ENCODE results near the gene VAV3. TPM values are rescaled to one million over a fixed set of nuclear protein-coding genes. Genes with fewer than 3 reads are reported as not detected.

The VAV3 gene
- polyA plus RNA-seq, 3 donors, result 5.4 to 9.2 (median 9.0) TPM

- Histone ChIP-seq H3K4me2 (replicated peaks; ENCODE audit: extremely low read depth, low read length, poor library complexity, severe bottlenecking) (peak overlapping the region; percentile 81), H3K36me3 (replicated peaks in 1 of 2; ENCODE audit: control insufficient read depth in 1 of 2, insufficient read depth in 2 of 2, low read length in 2 of 2) (no peaks in the 10 kb centered on the region), H3K9me3 (replicated peaks in 1 of 2; ENCODE audit: control insufficient read depth in 1 of 2, insufficient read depth in 1 of 2, low read length in 2 of 2) (no peaks in the 10 kb centered on the region), H2AFZ (ENCODE audit: insufficient read depth, low read depth, low read length, poor library complexity, severe bottlenecking) (peak overlapping the region; percentile 80), H3K27me3 (ENCODE audit: control insufficient read depth in 2 of 2, insufficient read depth in 2 of 2, low read length in 2 of 2) (no peaks in the 10 kb centered on the region), H3K27ac (ENCODE audit: low read depth in 1 of 2, low read length in 2 of 2) (peak overlapping the region in 1 of 2 donors; percentile 73), H3K9ac (ENCODE audit: insufficient read depth, low read length, poor library complexity, severe bottlenecking) (peak overlapping the region; percentile 39), H4K20me1 (ENCODE audit: insufficient read depth, low read length) (peaks cover 13% of the 10 kb centered on the region), H3K4me3 (replicated peaks in 1 of 3; ENCODE audit: low read depth in 2 of 3, low read length in 3 of 3) (peak overlapping the region; percentile 31 to 70 (median 50)), H3K4me1 (ENCODE audit: control insufficient read depth in 1 of 2, insufficient read depth in 2 of 2, low read length in 2 of 2) (peaks cover 22 to 28% of the 10 kb centered on the region in 2 donors), H3K79me2 (ENCODE audit: insufficient read depth, low read length) (peaks cover 84% of the 10 kb centered on the region)
- TF ChIP-seq CTCF (IDR thresholded peaks at IDR 0.05), result no peak
- Mint-ChIP-seq H3K36me3 (peaks cover 0 to 7% of the 10 kb centered on the region in 2 donors), H3K9me3 (peaks cover 0 to 4% (median 2%) of the 10 kb centered on the region in 7 donors), H3K27ac (peak overlapping the region in 5 of 7 donors; percentile 62 to 87 (median 78)), H3K4me3 (peak overlapping the region; percentile 69 to 92), H3K4me1 (peaks cover 50% of the 10 kb centered on the region), H3K27me3 (ENCODE audit: low read depth in 3 of 3) (peaks cover 0 to 2% (median 0%) of the 10 kb centered on the region in 3 donors)
- DNase-seq, result peak in 2 of 3 donors; percentile 36 to 37
- intact Hi-C loops (cut with micrococcal nuclease), result loop anchor here in 1 of 2 donors (10.0 kb wide), 1 partner anchor 67 kb away; the partner anchor contains the start of gene VAV3
- 0% methylated on average over 2 of the region's 8 CpGs for WGBS (ENCODE audit: insufficient coverage)
Measured at GRCh38 chr1:107897438-107898345, 67.3 kb downstream of the VAV3 start.

GRCh38 chr1:107896936-107897335 lies 68.0 kb downstream of the VAV3 start:
- Mint-ChIP-seq H3K27me3 (ENCODE audit: low read depth in 3 of 3) (peaks cover 0 to 2% (median 0%) of the 10 kb centered on the region in 3 donors), H3K27ac (peak overlapping the region in 3 of 7 donors; percentile 62 to 87 (median 77)), H3K9me3 (peaks cover 0 to 4% (median 2%) of the 10 kb centered on the region in 7 donors), H3K36me3 (peaks cover 0 to 7% of the 10 kb centered on the region in 2 donors), H3K4me3 (peak overlapping the region; percentile 69 to 92), H3K4me1 (peaks cover 50% of the 10 kb centered on the region)
- no CpG with 5 or more reads among the region's 1 CpG for WGBS (ENCODE audit: insufficient coverage)
- no peak for TF ChIP-seq CTCF (IDR thresholded peaks at IDR 0.05)
- peaks cover 22 to 28% of the 10 kb centered on the region in 2 donors for H3K4me1 ChIP-seq (ENCODE audit: control insufficient read depth in 1 of 2, insufficient read depth in 2 of 2, low read length in 2 of 2)
- H3K4me3 ChIP-seq (replicated peaks in 1 of 3; ENCODE audit: low read depth in 2 of 3, low read length in 3 of 3), result peak overlapping the region in 2 of 3 experiments; percentile 31 to 70
- no peaks in the 10 kb centered on the region for H3K9me3 ChIP-seq (replicated peaks in 1 of 2; ENCODE audit: control insufficient read depth in 1 of 2, insufficient read depth in 1 of 2, low read length in 2 of 2)
- H3K27ac ChIP-seq (ENCODE audit: low read depth in 1 of 2, low read length in 2 of 2), result peak overlapping the region in 1 of 2 donors; percentile 73
- H3K27me3 ChIP-seq (ENCODE audit: control insufficient read depth in 2 of 2, insufficient read depth in 2 of 2, low read length in 2 of 2), result no peaks in the 10 kb centered on the region
- peaks cover 77% of the 10 kb centered on the region for H3K79me2 ChIP-seq (ENCODE audit: insufficient read depth, low read length)
- no peak for DNase-seq
- H3K9ac ChIP-seq (ENCODE audit: insufficient read depth, low read length, poor library complexity, severe bottlenecking), result peak overlapping the region; percentile 39
- peak overlapping the region; percentile 81 for H3K4me2 ChIP-seq (replicated peaks; ENCODE audit: extremely low read depth, low read length, poor library complexity, severe bottlenecking)
- peaks cover 13% of the 10 kb centered on the region for H4K20me1 ChIP-seq (ENCODE audit: insufficient read depth, low read length)
- intact Hi-C loops (cut with micrococcal nuclease), result loop anchor here in 1 of 2 donors (10.0 kb wide), 1 partner anchor 68 kb away; the partner anchor contains the start of gene VAV3
- no peaks in the 10 kb centered on the region for H3K36me3 ChIP-seq (replicated peaks in 1 of 2; ENCODE audit: control insufficient read depth in 1 of 2, insufficient read depth in 2 of 2, low read length in 2 of 2)
- peak overlapping the region; percentile 80 for H2AFZ ChIP-seq (ENCODE audit: insufficient read depth, low read depth, low read length, poor library complexity, severe bottlenecking)

All from CD14-positive monocyte (primary cell).